Measurements from ENCODE around the gene NFXL1. TPM values are rescaled to one million over a fixed set of nuclear protein-coding genes. Genes with fewer than 3 reads are reported as not detected.

Gene NFXL1
- 10 to 100 TPM in 1 of 2 donors, 1 to 10 TPM in 1; 9.8 to 11.7 TPM for total RNA-seq

GRCh38 chr4:47914220-47914925 is at the start of gene NFXL1:
NFXL1 (minus strand) TSS chr4:47914583; CDS start chr4:47914203, 380 bp downstream.
- Histone ChIP-seq H3K9me3 (no peaks in the 10 kb centered on the region), H3K4me3 (peak within 1 kb of the TSS; percentile 96), H3K36me3 (no peaks in the 10 kb centered on the region), H3K27me3 (no peaks in the 10 kb centered on the region), H3K9ac (ENCODE audit: low read depth in 2 of 2, low read length in 2 of 2) (peak within 1 kb of the TSS; percentile 91 to 94), H3K4me1 (no peaks in the 10 kb centered on the region), H3K27ac (peak within 1 kb of the TSS; percentile 84)
- DNase-seq = peak; percentile 98
- TF ChIP-seq CTCF (IDR thresholded peaks at IDR 0.05) = no peak
- intact Hi-C loops (cut with DNase I) = no loop called here

GRCh38 chr4:47954677-47955076 is 40.3 kb upstream of the NFXL1 start:
- no peak for DNase-seq
- Histone ChIP-seq H3K9ac (ENCODE audit: low read depth in 2 of 2, low read length in 2 of 2) (no peak overlapping the region), H3K4me3 (no peak overlapping the region), H3K36me3 (no peaks in the 10 kb centered on the region), H3K9me3 (no peaks in the 10 kb centered on the region), H3K27me3 (no peaks in the 10 kb centered on the region), H3K4me1 (no peaks in the 10 kb centered on the region), H3K27ac (no peak overlapping the region)
- TF ChIP-seq CTCF (IDR thresholded peaks at IDR 0.05) = no peak
- intact Hi-C loops (cut with DNase I) = no loop called here

GRCh38 chr4:47954245-47954644 is 39.9 kb upstream of the NFXL1 start:
- intact Hi-C loops (cut with DNase I) = no loop called here
- Histone ChIP-seq H3K9me3 (no peaks in the 10 kb centered on the region), H3K9ac (ENCODE audit: low read depth in 2 of 2, low read length in 2 of 2) (no peak overlapping the region), H3K27ac (no peak overlapping the region), H3K4me3 (no peak overlapping the region), H3K36me3 (no peaks in the 10 kb centered on the region), H3K27me3 (no peaks in the 10 kb centered on the region), H3K4me1 (no peaks in the 10 kb centered on the region)
- no peak for DNase-seq
- no peak for TF ChIP-seq CTCF (IDR thresholded peaks at IDR 0.05)

- Histone ChIP-seq H3K27ac (no peak overlapping the region), H3K9me3 (no peaks in the 10 kb centered on the region), H3K36me3 (no peaks in the 10 kb centered on the region), H3K4me1 (no peaks in the 10 kb centered on the region), H3K27me3 (no peaks in the 10 kb centered on the region), H3K4me3 (no peak overlapping the region), H3K9ac (ENCODE audit: low read depth in 2 of 2, low read length in 2 of 2) (no peak overlapping the region)
- TF ChIP-seq CTCF (IDR thresholded peaks at IDR 0.05) = no peak
- DNase-seq = no peak
- intact Hi-C loops (cut with DNase I) = no loop called here
Measured at GRCh38 chr4:47945930-47946726, 31.7 kb upstream of the NFXL1 start.

GRCh38 chr4:47942081-47942819 is 27.9 kb upstream of the NFXL1 start:
- intact Hi-C loops (cut with DNase I) = no loop called here

More at GRCh38 chr4:47942081-47942819, 27.9 kb upstream of the NFXL1 start:
- no peaks in the 10 kb centered on the region for H3K36me3 ChIP-seq
- H3K27me3 ChIP-seq = no peaks in the 10 kb centered on the region
- H3K9me3 ChIP-seq = no peaks in the 10 kb centered on the region
- H3K4me1 ChIP-seq = no peaks in the 10 kb centered on the region
- H3K27ac ChIP-seq = no peak overlapping the region
- TF ChIP-seq CTCF (IDR thresholded peaks at IDR 0.05) = no peak
- no peak overlapping the region for H3K9ac ChIP-seq (ENCODE audit: low read depth in 2 of 2, low read length in 2 of 2)
- H3K4me3 ChIP-seq = no peak overlapping the region
- no peak for DNase-seq

All from colonic mucosa (tissue), 4 donors.